ENCODE results near the gene GPHN.

GPHN gene

DNA sequence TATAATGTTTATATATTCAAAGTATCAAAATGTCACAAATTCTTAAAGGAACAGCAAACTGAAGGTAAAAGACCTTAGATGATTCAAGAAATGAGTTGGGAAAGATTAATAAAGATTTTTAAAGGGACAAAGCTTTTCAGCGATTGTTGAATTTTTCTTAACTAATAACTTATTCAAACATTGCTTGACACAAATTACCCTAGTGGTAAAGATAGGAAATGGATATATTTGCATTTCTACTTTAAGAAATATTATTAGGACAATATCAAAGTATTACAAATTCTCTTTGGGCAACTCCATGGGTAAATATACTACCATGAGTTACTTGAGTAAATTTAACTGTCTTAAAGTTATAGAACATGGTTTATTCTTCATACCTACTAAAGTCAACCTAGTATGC is 415.3 kb downstream of the GPHN start:
- no peaks in the 10 kb centered on the region for H3K4me1 ChIP-seq
- no peak overlapping the region for H3K9ac ChIP-seq
- peaks cover 0 to 11% (median 0%) of the 10 kb centered on the region in 11 experiments; a peak in 3 of 22 replicates for H3K36me3 ChIP-seq
- no peak for TF ChIP-seq Cebpa-rat (IDR thresholded peaks at IDR 0.05)
- no peaks in the 10 kb centered on the region for H3K27me3 ChIP-seq
- no peak overlapping the region for H3K4me3 ChIP-seq
- H4K20me1 ChIP-seq, result no peaks in the 10 kb centered on the region
- no peak overlapping the region for H3K27ac ChIP-seq
- no peaks in the 10 kb centered on the region for H3K9me3 ChIP-seq (replicated peaks in 1 of 11)
- H3K4me2 ChIP-seq, result no peak overlapping the region

DNA sequence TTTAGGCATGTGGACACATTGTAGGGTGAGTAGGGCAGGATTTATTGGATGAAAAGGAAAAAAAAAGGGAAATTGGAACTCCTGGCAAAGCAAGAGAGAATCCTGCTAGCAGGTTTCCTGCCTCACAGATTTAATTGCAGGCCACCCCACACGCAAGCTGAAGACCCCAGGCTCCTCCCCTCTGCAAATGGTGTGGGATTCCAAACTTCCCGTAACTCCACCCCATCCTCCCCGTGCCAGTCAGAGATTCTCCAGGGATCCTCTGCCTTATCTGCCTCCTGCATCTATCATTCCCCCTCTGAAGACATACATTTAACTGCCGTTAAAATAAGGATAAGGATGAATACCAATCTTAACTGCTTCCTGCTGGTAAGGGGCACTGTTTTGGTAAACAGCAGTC is 431.5 kb downstream of the GPHN start:
- Histone ChIP-seq H3K4me2 (no peak overlapping the region), H3K4me3 (no peak overlapping the region), H3K9ac (no peak overlapping the region), H4K20me1 (no peaks in the 10 kb centered on the region), H3K9me3 (replicated peaks in 1 of 11) (peaks cover 24 to 51% (median 32%) of the 10 kb centered on the region in 11 experiments), H3K36me3 (peaks cover 0 to 13% (median 8%) of the 10 kb centered on the region in 11 experiments; a peak in 14 of 22 replicates), H3K27ac (no peak overlapping the region), H3K27me3 (no peaks in the 10 kb centered on the region), H3K4me1 (no peaks in the 10 kb centered on the region)
- TF ChIP-seq Cebpa-rat (IDR thresholded peaks at IDR 0.05), result no peak

DNA sequence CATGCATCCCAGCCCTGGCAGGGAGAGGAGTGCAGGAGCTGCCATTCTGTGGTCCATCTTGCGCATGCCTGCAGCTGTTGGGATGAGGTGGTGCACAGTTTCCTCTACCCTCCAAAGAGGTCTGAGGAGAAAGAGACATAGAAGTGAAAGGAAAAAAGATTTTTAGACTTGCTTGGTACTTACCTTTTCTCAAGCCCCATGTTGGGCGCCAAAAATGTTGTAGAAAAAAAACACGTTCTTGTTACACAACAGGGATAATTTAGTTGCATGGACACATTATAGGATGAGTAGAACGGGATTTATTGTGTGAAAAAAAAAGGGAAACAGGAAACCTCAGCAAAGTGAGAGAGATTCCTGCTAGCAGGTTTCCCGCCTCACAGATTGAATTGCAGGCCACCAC is 436.9 kb downstream of the GPHN start:
- no peak for TF ChIP-seq Cebpa-rat (IDR thresholded peaks at IDR 0.05)
- peak overlapping the region in 5 of 10 experiments; percentile 3 to 25 (median 16); a peak in 5 of 20 replicates for H3K4me3 ChIP-seq
- no peak overlapping the region for H3K9ac ChIP-seq
- H3K4me2 ChIP-seq, result no peak overlapping the region
- H3K27me3 ChIP-seq, result no peaks in the 10 kb centered on the region
- no peaks in the 10 kb centered on the region for H3K4me1 ChIP-seq
- peaks cover 58 to 78% (median 66%) of the 10 kb centered on the region in 11 experiments for H3K9me3 ChIP-seq (replicated peaks in 1 of 11)
- H3K36me3 ChIP-seq, result peaks cover 16 to 36% (median 29%) of the 10 kb centered on the region in 11 experiments; a peak in 21 of 22 replicates
- no peaks in the 10 kb centered on the region for H4K20me1 ChIP-seq
- H3K27ac ChIP-seq, result no peak overlapping the region

DNA sequence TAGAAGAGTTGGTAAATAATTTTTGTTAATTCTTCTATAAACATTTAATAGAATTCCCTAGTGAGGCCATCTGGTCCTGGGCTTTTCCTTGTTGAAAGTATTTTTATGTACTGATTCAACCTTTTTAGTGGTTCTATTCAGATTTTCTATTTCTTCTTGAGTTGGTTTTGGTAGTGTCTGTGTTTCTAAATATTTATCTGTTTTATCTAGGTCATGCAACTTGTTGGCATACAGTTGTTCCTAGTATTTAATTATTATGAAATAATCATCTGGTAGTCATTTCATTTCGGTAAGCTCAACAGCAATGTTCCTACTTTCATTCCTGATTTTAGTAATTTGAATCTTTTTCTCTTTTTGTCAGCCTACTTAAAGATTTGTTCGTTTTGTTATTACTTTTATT is 447.2 kb downstream of the GPHN start:
- H3K9ac ChIP-seq, result no peak overlapping the region
- peaks cover 0 to 5% (median 0%) of the 10 kb centered on the region in 11 experiments; a peak in 2 of 22 replicates for H3K36me3 ChIP-seq
- TF ChIP-seq Cebpa-rat (IDR thresholded peaks at IDR 0.05), result no peak

DNA sequence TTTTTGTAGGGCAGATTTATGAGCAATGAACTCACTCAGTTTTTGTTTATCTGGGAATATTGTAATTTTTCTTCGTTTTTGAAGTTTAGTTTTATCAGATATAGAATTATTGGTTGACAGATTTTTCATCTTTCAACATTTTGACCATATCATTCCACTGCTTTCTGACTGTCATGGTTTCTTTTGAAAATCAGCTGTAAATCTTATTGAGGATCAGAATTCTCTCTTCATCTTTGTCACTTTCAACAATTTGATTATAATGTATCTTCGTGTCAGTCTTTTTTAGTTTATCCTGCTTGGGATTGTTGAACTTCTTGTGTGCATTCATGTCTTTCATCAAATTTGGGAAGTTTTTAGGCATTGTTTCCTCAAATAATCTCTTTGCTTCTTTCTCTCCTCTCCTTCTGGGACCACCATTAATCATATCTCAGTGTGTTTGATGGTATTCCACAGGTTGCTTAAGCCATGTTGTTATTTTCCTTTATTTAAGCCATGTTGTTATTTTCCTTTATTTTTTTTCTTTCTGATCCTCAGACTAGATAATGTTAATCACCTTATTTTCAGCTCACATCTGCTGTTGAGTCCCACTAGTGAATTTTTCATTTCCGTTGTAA is 451.6 kb downstream of the GPHN start:
- H3K9me3 ChIP-seq (replicated peaks in 1 of 11), result peaks cover 12 to 35% (median 22%) of the 10 kb centered on the region in 11 experiments; a peak in 20 of 22 replicates
- TF ChIP-seq Cebpa-rat (IDR thresholded peaks at IDR 0.05), result no peak

More for the DNA sequence above, 447.2 kb downstream of the GPHN start:
- no peak overlapping the region for H3K27ac ChIP-seq
- H3K4me3 ChIP-seq, result no peak overlapping the region
- H3K27me3 ChIP-seq, result no peaks in the 10 kb centered on the region
- no peaks in the 10 kb centered on the region for H3K4me1 ChIP-seq
- H3K9me3 ChIP-seq (replicated peaks in 1 of 11), result peaks cover 12 to 30% (median 22%) of the 10 kb centered on the region in 11 experiments; a peak in 20 of 22 replicates
- no peaks in the 10 kb centered on the region for H4K20me1 ChIP-seq
- no peak overlapping the region for H3K4me2 ChIP-seq

DNA sequence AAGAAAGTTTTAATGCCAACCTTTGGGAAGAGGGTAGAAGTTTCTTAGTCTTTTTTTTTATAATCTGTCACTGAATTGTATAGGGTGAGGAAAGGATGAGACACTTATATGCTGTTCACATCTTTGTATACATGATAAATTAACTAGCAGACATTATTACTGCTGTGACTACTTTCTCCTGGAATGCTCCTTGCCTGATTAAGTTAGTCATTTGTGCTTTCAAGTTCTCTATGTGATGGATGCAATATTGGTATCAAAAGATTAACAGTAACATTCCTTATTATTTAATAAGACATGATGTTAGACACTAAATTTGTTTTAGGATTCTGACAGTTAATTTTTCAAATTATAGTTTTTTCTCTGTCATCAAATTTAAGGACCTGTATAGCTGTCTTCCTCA is 457.9 kb downstream of the GPHN start:
- Histone ChIP-seq H3K4me1 (no peaks in the 10 kb centered on the region), H3K9ac (no peak overlapping the region), H4K20me1 (no peaks in the 10 kb centered on the region), H3K4me3 (no peak overlapping the region), H3K4me2 (no peak overlapping the region), H3K9me3 (replicated peaks in 1 of 11) (no peaks in the 10 kb centered on the region), H3K27me3 (no peaks in the 10 kb centered on the region), H3K36me3 (no peaks in the 10 kb centered on the region), H3K27ac (no peak overlapping the region)
- TF ChIP-seq Cebpa-rat (IDR thresholded peaks at IDR 0.05), result no peak

More for the DNA sequence above, 451.6 kb downstream of the GPHN start:
- Histone ChIP-seq H3K27me3 (no peaks in the 10 kb centered on the region), H3K27ac (no peak overlapping the region), H3K4me2 (no peak overlapping the region), H4K20me1 (no peaks in the 10 kb centered on the region), H3K4me1 (no peaks in the 10 kb centered on the region), H3K9ac (no peak overlapping the region), H3K36me3 (peaks cover 0 to 5% (median 0%) of the 10 kb centered on the region in 11 experiments; a peak in 2 of 22 replicates), H3K4me3 (no peak overlapping the region)

DNA sequence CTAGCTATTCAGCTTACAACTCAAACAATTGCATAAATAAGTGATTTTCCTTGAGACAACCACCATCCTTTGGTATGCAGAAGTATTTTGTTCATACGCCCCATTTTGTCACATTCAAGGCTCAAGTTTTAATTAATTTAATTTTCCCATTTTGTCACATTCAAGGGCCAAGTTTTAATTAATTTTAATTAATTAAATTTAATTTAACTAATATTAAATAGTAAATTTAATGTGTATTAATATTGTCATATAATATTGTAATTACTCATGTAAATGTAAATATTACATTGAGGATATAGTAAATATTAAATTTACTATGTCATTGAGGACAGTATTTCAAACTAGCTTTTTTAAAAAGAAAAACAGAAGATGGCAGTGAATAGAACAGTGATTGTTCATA is 464.5 kb downstream of the GPHN start:
- no peak for TF ChIP-seq Cebpa-rat (IDR thresholded peaks at IDR 0.05)
- H3K4me3 ChIP-seq, result no peak overlapping the region

DNA sequence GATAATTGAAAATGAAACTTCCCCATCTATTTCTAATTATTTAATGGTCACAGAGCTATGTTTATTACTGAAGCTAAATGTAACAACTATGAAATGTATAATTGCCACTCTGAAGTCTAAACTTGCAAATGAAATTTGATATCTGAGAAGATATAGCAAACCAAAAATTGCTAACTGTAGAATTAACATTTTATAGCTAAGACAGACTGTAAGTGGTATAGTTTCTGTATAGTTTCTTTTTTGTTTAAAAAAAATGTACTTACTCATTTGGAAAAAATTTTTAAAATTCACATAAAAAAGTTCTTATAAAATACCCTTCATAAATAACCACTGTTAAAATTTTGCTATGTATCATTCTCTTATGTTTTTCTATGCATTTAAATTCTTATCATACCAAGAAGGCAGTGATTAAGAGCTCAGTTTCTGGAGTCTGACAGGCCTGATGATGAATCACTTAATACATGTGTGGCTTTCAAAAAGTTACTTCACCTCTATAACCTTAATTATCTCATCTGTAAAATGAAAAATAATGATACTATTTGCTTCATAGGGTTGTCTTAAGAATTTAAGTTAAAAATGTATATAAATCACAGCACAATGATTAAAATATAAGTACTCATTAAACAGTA is 466.6 kb downstream of the GPHN start:
- Histone ChIP-seq H3K27me3 (no peaks in the 10 kb centered on the region), H3K9me3 (replicated peaks in 1 of 11) (no peaks in the 10 kb centered on the region), H3K4me1 (no peaks in the 10 kb centered on the region), H3K9ac (no peak overlapping the region), H3K27ac (no peak overlapping the region), H3K4me3 (no peak overlapping the region), H3K4me2 (no peak overlapping the region), H4K20me1 (no peaks in the 10 kb centered on the region), H3K36me3 (no peaks in the 10 kb centered on the region)
- no peak for TF ChIP-seq Cebpa-rat (IDR thresholded peaks at IDR 0.05)

More for the DNA sequence above, 464.5 kb downstream of the GPHN start:
- H4K20me1 ChIP-seq, result no peaks in the 10 kb centered on the region
- H3K4me1 ChIP-seq, result no peaks in the 10 kb centered on the region
- no peaks in the 10 kb centered on the region for H3K9me3 ChIP-seq (replicated peaks in 1 of 11)
- no peak overlapping the region for H3K9ac ChIP-seq
- no peak overlapping the region for H3K27ac ChIP-seq
- no peaks in the 10 kb centered on the region for H3K27me3 ChIP-seq
- no peaks in the 10 kb centered on the region for H3K36me3 ChIP-seq
- H3K4me2 ChIP-seq, result no peak overlapping the region

DNA sequence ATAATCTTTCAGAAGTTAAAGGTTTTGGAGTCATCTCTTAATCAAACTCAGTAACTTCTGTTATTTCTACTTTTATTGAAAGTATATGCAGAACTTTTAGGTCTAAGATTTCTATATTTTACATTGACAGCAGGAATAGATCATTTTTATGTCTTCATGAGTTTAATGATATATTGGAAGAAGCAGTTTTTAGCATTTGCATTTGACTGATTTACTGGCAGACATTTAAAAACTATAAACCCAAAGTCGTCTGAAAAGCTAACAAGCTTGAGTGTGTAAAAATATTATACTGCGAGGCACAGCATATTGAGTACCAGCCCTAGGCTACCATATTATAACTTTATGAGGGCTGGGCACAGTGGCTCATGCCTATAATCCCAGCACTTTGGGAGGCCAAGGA is 467.3 kb downstream of the GPHN start:
- no peak overlapping the region for H3K27ac ChIP-seq
- no peak for TF ChIP-seq Cebpa-rat (IDR thresholded peaks at IDR 0.05)
- H3K4me2 ChIP-seq, result no peak overlapping the region
- no peaks in the 10 kb centered on the region for H3K4me1 ChIP-seq
- no peaks in the 10 kb centered on the region for H3K27me3 ChIP-seq
- H3K9ac ChIP-seq, result no peak overlapping the region
- no peaks in the 10 kb centered on the region for H3K36me3 ChIP-seq
- H3K4me3 ChIP-seq, result no peak overlapping the region
- no peaks in the 10 kb centered on the region for H3K9me3 ChIP-seq (replicated peaks in 1 of 11)
- H4K20me1 ChIP-seq, result no peaks in the 10 kb centered on the region
